ENCODE data around the gene SRD5A3.
"Not testable (repeated sequence)": the region's sequence is repeated elsewhere in the genome, so short reads cannot be mapped to it uniquely, and the experiment has no call there.

Gene SRD5A3

GRCh38 chr4:55347610-55348228 lies 1.7 kb downstream of the SRD5A3 start:
- no peak for DNase-seq

DNA sequence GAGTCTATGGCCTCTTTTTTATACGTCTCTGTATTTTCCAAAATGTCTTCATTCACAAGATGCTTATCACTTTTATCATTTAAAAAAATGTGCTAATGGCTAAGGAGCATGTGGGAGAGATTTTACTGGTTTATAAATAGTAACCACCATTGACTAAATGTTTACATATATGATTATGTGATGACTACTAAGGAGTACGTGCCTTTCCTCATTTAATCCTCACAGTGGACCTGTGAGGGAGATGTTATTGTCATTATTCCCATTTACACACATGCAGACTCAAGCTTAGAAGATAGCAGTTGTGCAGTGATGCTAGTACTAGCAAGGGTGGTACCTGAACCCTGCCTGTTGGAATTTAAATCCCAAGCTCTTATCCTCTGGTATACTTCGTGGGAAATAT lies 2.4 kb downstream of the SRD5A3 start:
- DNase-seq = no peak

DNA sequence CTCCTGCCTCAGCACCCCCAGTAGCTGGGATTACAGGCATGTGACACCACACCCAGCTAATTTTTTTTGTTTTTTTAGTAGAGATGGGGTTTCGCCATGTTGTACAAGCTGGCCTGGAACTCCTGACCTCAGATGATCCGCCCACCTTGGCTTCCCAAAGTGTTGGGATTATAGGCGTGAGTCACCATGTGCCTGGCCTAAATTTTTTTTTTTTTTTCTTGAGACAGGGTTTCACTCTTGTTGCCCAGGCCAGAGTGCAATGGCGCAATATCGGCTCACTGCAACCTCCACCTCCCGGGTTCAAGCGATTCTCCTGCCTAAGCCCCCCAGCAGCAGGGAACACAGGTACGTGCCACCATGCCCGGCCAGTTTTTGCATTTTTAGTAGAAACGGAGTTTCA lies 4.8 kb downstream of the SRD5A3 start:
- DNase-seq = not testable (repeated sequence)

DNA sequence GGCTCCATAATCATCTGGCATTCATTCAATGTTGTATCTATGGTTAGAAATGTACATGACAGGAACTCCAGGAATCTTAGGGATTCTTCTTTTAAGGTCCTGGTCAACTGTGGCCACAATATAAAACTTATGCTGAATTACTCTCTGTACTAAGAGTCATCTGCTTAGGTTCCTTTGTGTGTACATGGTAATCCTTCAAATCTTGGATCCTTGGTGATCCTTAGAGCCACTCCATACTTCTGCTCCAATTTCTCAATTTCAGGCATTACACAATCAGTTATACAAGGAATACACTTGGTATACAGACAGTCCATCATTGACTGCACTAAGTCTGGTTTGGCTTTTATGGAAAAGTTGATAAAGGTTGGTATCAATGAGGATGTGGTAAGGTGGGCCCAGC lies 5.8 kb downstream of the SRD5A3 start:
- DNase-seq = no peak

GRCh38 chr4:55352726-55353125 lies 6.7 kb downstream of the SRD5A3 start:
- no peak for DNase-seq

- DNase-seq = not testable (repeated sequence)
Observed at GRCh38 chr4:55353228-55353747, 7.2 kb downstream of the SRD5A3 start.

GRCh38 chr4:55354648-55355047 lies 8.6 kb downstream of the SRD5A3 start:
- DNase-seq = no peak

DNA sequence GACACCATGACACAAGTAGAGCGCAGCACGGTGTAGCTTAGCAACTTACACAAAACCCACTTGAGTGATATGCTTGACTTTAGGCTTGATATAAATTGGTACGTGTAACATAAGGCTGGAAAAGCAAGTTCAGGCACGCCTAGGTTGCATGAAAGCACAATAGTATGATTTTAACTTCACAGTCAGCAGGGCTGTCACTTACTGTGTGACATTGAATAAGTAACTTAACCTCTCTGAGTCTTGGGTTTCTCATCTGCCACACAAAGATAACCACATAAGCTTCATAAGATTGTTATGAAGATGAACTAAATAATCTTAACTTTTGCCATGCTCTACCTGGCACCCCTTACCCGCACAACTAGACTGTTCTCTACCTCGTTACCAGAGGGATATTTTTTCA lies 9.5 kb downstream of the SRD5A3 start:
- no peak for DNase-seq

- no peak for DNase-seq
Observed at GRCh38 chr4:55356991-55357461, 11.0 kb downstream of the SRD5A3 start.

DNA sequence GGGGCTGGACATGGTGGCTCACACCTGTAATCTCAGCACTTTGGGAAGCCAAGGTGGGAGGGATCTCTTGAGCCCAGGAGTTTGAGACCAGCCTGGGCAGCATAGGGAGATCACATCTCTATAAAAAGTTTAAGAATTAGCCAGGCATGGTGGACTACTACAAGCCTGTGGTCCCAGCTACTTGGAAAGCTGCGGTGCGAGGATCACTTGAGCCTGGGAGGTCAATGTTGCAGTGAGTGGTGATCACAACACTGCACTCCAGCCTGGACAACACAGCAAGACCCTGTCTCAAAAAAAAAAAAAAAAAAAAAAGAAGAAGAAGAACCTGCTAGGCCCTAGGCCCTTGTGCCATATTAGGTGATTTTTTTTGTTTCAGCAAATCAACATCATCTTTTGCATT lies 12.2 kb downstream of the SRD5A3 start:
- DNase-seq = no peak

DNA sequence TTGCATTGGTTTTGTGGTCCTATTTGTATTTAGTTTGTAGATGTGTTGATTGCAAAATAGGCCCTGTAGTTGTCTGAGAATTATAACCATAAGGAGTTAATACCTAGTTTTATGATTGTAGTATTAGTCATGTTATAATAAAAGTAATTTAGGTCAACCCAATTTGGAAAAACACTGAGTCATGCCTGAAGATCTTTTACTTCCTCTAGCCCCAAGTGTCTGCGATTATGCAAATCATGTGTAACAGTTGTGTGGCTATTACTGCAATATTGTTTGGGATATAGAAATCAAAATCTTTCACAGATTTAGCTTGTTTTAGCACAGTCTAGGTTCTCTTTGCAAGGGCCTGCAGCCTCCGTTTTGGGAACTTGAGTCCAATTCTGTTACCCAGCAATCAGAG lies 12.6 kb downstream of the SRD5A3 start:
- DNase-seq = no peak

- no peak for DNase-seq
Observed at GRCh38 chr4:55359397-55359916, 13.4 kb downstream of the SRD5A3 start.

DNA sequence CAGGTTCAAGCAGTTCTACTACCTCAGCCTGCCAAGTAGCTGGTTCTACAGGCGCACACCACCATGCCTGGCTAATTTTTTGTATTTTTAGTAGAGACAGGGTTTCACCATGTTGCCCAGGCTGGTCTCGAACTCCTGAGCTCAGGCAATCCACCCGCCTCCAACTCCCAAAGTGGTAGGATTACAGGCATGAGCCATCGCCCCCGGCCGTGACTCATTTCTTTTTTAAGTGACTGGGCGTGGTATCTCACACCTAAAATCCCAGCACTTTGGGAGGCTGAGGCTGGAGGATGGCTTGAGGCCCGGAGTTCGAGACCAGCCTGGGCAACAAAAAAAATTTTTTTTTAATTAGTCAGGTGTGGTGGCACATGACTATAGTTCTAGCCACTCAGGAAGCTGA lies 16.9 kb downstream of the SRD5A3 start:
- DNase-seq = not testable (repeated sequence)

- DNase-seq = no peak
Observed at GRCh38 chr4:55363691-55364351, 17.8 kb downstream of the SRD5A3 start.

- no peak for DNase-seq
Observed at GRCh38 chr4:55364691-55365344, 18.8 kb downstream of the SRD5A3 start.

DNA sequence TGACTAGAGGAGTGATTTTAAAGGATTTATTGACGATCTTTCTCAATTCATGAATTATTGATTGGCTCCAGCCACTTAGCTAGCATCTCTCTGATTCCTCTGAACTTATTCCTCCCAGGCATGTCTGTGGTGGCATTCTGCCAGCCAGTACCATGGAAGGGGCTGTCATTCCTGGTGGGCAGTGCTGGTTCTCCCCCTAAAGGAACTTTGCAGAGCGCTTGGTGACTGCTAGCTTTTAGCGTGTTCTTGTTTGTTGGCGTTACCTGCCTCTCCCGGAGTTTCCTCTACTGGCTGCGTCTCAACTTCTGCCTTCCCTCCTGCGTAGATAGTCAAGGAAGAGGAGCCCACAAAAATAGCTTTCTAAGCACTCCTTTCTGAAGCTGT lies 19.3 kb downstream of the SRD5A3 start:
- DNase-seq = no peak

- no peak for DNase-seq
Observed at GRCh38 chr4:55366621-55367020, 20.6 kb downstream of the SRD5A3 start.

DNA sequence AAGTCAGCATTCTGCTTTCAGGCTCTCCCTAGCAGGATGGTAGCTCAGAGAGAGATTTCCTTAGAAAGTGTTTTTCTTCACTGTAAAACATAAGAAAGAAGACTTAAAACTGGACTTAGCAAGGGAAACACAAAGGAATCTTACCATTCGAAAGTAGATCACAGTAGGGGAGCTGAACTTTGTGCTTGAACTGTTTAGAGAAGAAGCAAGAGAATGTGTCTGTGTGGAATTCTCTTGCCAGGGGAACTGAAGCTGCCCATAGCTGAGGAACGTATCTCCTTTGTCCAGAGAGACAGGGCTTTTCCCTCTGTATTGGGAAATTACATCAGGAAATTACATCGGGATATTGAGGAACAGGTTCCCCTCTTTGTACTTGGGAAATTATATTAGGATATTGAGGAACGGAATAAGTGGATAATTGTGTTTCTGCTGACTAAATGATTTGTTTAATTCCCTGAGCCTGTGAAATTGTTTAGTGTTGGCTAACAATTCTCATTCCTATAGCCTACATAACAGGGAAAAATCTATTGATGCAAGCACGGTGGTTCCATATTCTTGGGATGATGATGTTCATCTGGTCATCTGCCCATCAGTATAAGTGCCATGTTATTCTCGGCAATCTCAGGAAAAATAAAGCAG lies 21.2 kb downstream of the SRD5A3 start:
- DNase-seq = no peak

DNA sequence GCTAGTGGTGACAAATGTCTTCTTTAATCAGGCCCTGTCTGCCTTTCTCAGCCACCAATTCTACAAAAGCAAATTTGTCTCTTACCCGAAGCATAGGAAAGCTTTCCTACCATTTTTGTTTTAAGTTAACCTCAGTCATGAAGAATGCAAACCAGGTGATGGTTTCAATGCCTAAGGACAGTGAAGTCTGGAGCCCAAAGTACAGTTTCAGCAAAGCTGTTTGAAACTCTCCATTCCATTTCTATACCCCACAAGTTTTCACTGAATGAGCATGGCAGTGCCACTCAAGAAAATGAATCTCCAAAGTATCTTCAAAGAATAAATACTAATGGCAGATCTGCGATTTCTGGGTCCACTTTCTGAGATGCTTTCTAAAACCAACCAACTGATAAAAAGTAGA lies 23.9 kb downstream of the SRD5A3 start:
- no peak for DNase-seq

GRCh38 chr4:55372259-55372658 lies 26.2 kb downstream of the SRD5A3 start:
- no peak for DNase-seq

GRCh38 chr4:55373461-55373860 lies 27.4 kb downstream of the SRD5A3 start:
- no peak for DNase-seq

- DNase-seq = no peak
Observed at GRCh38 chr4:55376698-55377097, 30.7 kb downstream of the SRD5A3 start.
